ENCODE measurements around the gene HEXIM2.
A peak's percentile ranks its signal among the peaks of the same experiment; 100 is the strongest.

- TF ChIP-seq GATA2 (IDR thresholded peaks at IDR 0.05; ENCODE audit: low read depth, low read length) = peak; percentile 60
- TF ChIP-seq GATA3 (IDR thresholded peaks at IDR 0.05; ENCODE audit: low read depth, low read length) = no peak
Observed at GRCh38 chr17:45116434-45117016, 45.1 kb upstream of the HEXIM2 start.

Measured in SH-SY5Y (cell line).